Uterus (tissue), 2 donors: Measurements from ENCODE around the gene INAFM2.

Experiments
- POLR2A ChIP-seq, 2 donors: fragments of 450-650 bp; IDR thresholded peaks; one replicate each; pipeline ENCODE4 v1.6.1; 2016; ENCODE audit warnings: antibody characterized with exemption in 2 of 2, mild to moderate bottlenecking in 1 of 2, moderate library complexity in 1 of 2
- TF ChIP-seq, protein P1 (sequence below), 4 experiments: fragments of 200-600 bp in 2 of 4; fragments of 450-650 bp in 2 of 4; sonication (generic) in 2 of 4; IDR thresholded peaks; one replicate each; pipeline ENCODE4 v1.5.1; 2016 to 2019; ENCODE audit warnings: antibody characterized with exemption in 4 of 4, mild to moderate bottlenecking in 2 of 4, moderate library complexity in 1 of 4

DNA sequence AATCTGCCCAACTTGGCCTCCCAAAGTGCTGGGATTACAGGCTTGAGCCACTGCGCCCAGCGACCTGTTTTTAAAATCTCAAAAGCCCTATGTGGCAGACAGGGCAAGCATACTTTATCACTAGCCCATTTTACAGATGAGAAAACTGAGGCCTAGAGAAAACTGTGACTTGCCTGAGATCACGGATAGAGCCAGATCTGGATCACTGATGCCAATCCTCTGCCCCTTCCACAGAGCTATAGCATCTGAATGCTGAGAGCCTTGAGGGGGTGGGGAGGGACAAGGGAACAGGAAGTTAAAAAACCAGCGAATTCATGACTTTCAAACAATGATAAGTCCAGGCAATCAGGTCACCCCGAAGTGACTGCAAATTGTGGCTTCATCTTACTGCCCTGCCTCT is 48.0 kb upstream of the INAFM2 start:
- TF ChIP-seq, protein P1, sequence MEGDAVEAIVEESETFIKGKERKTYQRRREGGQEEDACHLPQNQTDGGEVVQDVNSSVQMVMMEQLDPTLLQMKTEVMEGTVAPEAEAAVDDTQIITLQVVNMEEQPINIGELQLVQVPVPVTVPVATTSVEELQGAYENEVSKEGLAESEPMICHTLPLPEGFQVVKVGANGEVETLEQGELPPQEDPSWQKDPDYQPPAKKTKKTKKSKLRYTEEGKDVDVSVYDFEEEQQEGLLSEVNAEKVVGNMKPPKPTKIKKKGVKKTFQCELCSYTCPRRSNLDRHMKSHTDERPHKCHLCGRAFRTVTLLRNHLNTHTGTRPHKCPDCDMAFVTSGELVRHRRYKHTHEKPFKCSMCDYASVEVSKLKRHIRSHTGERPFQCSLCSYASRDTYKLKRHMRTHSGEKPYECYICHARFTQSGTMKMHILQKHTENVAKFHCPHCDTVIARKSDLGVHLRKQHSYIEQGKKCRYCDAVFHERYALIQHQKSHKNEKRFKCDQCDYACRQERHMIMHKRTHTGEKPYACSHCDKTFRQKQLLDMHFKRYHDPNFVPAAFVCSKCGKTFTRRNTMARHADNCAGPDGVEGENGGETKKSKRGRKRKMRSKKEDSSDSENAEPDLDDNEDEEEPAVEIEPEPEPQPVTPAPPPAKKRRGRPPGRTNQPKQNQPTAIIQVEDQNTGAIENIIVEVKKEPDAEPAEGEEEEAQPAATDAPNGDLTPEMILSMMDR (IDR thresholded peaks at IDR 0.05) = no peak
- TF ChIP-seq POLR2A (IDR thresholded peaks at IDR 0.05) = no peak
